ENCODE measurements around the gene LDLRAD2.
"Not testable (repeated sequence)": the region's sequence is repeated elsewhere in the genome, so short reads cannot be mapped to it uniquely, and the experiment has no call there.

Gene LDLRAD2

DNA sequence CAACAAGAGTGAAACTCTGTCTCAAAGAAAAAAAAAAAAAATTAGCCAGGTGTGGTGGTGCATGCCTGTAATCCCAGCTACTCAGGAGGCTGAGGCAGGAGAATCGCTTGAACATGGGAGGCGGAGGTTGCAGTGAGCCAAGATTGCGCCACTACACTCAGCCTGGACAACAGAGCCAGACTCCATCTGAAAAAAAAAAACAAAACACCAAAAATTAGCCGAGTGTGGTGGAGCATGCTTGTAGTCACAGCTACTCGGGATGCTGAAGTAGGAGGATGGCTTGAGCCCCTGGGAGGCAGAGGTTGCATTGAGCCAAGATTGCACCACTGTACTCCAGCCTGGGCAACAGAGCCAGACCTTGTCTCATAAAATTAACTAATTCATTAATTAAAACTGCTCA is 35.1 kb upstream of the LDLRAD2 start:
- not testable (repeated sequence) for H3K4me3 Mint-ChIP-seq; H3K27ac Mint-ChIP-seq; H3K9me3 Mint-ChIP-seq; H3K27me3 Mint-ChIP-seq (ENCODE audit: low read depth); DNase-seq (ENCODE audit: low spot score)
- Mint-ChIP-seq H3K4me1 (ENCODE audit: low read depth) (peaks cover 44% of the 10 kb centered on the region), H3K36me3 (ENCODE audit: low read depth) (peaks cover 31% of the 10 kb centered on the region)

DNA sequence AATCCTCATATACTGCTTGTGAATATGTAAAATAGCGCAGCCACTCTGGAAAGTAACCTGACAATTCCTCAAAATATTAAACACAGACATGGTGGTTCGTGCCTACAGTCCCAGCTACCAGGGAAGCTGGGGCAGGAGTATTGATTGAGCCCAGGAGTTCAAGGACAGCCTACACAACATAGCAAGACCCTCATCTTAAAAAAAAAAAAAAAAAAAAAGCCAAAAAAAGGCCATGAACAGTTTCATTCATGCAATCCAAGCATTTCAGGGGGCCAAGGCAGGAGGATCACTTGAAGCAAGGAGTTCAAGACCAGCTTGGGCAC is 33.7 kb upstream of the LDLRAD2 start:
- no peaks in the 10 kb centered on the region for H3K27me3 Mint-ChIP-seq (ENCODE audit: low read depth)
- no peak overlapping the region for H3K27ac Mint-ChIP-seq
- H3K9me3 Mint-ChIP-seq: no peaks in the 10 kb centered on the region
- no peak for DNase-seq (ENCODE audit: low spot score)
- H3K4me3 Mint-ChIP-seq: no peak overlapping the region
- H3K4me1 Mint-ChIP-seq (ENCODE audit: low read depth): peaks cover 42% of the 10 kb centered on the region
- H3K36me3 Mint-ChIP-seq (ENCODE audit: low read depth): peaks cover 28% of the 10 kb centered on the region

DNA sequence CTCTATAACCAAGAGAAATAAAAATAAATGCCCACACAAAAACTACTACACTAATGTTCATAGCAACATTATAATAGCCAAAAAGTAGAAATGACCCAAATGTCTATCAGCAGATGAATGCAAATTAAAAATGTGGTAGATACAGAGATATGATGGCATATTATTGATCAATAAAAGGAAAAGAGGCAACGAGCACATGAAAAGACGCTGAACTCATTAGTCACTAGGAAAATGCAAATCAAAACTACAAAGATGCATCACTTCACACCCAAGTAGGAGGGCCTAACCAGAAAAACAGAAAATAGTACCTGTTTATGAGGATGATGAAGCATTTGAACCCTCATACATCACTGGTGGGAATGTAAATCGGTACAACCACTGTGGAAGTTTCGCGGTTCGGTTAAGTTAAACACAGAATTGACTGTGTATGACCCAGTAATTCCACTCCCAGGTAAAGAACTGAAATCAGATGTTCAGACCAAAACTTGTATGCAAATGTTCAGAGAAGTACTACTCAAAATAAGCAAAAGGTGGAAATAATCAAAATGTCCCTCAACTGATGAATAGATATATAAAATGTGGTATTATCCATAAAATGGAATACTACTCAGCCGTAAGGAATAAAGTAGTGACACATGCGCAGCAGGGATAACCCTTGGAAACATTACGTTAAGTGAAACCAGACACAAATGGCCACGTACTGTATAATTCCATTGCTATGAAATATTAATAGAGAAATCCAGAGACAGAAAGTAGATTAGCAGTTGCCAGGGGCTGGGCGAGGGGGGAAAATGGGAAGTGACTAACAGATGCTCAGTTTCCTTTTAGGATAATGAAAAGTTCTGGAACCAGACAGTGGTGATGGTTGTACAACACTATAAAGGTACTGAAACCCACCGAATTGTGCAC is 32.2 kb upstream of the LDLRAD2 start:
- Mint-ChIP-seq H3K4me3 (peak overlapping the region; percentile 73), H3K9me3 (no peaks in the 10 kb centered on the region), H3K36me3 (ENCODE audit: low read depth) (peaks cover 27% of the 10 kb centered on the region), H3K27me3 (ENCODE audit: low read depth) (no peaks in the 10 kb centered on the region), H3K4me1 (ENCODE audit: low read depth) (peaks cover 43% of the 10 kb centered on the region), H3K27ac (peak overlapping the region; percentile 80)
- DNase-seq (ENCODE audit: low spot score): peak; percentile 74

DNA sequence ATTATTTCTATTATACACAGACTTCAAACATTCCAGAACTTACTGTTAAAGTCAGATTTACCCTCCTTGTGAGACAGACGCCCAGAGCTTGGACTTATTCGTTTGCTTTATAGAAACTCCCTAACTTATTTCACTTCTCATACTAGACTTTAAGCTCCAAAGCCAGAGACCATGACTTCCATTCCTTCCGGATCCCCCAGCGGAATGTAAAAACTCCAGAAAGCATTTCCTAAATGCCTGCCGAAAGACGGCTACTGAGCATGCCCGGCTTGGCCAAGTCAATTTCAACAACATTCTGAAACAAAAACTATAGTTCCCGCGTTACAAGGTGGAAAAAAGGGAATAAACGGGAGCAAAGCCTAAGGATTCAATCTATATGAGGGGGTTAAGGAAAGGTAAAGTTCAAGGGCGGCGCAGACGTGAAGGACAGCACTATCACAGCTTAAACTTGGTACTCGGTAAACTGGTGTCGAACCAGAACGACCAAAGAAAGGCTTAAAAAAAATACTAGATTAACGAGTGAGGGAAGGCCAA is 30.2 kb upstream of the LDLRAD2 start:
- Mint-ChIP-seq H3K9me3 (no peaks in the 10 kb centered on the region), H3K27ac (peak overlapping the region; percentile 91), H3K27me3 (ENCODE audit: low read depth) (no peaks in the 10 kb centered on the region), H3K36me3 (ENCODE audit: low read depth) (peaks cover 17% of the 10 kb centered on the region), H3K4me1 (ENCODE audit: low read depth) (peaks cover 31% of the 10 kb centered on the region), H3K4me3 (peak overlapping the region; percentile 91)
- DNase-seq (ENCODE audit: low spot score): no peak

DNA sequence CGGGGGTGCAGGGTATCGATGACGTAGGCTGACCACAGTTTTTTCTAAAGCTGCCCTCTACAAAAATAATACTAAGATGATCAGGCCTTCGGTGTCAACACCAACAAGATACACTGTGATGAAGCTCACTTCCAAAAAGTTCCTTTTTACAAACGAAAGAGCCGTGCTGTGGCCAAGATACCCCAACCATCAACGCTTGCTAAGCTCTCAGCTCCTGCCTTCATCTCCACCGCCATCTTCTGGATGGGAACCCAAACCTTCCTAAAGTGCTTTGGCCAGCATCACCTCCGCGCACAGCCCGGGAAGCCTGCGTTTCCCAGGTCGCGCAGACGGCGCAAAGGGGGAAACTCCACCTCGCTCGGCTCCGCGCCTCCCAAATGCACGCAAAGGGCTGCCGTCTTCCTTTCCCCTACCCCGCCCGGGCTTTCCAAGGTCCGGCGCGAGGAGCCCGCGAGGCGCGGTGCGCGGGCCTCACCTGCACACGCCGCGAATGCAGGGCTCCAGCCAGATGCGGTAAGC is 29.7 kb upstream of the LDLRAD2 start:
- peaks cover 14% of the 10 kb centered on the region for H3K36me3 Mint-ChIP-seq (ENCODE audit: low read depth)
- peak overlapping the region; percentile 91 for H3K27ac Mint-ChIP-seq
- peaks cover 29% of the 10 kb centered on the region for H3K4me1 Mint-ChIP-seq (ENCODE audit: low read depth)
- no peaks in the 10 kb centered on the region for H3K9me3 Mint-ChIP-seq
- no peaks in the 10 kb centered on the region for H3K27me3 Mint-ChIP-seq (ENCODE audit: low read depth)
- H3K4me3 Mint-ChIP-seq: peak overlapping the region; percentile 91
- DNase-seq (ENCODE audit: low spot score): peak; percentile 54

DNA sequence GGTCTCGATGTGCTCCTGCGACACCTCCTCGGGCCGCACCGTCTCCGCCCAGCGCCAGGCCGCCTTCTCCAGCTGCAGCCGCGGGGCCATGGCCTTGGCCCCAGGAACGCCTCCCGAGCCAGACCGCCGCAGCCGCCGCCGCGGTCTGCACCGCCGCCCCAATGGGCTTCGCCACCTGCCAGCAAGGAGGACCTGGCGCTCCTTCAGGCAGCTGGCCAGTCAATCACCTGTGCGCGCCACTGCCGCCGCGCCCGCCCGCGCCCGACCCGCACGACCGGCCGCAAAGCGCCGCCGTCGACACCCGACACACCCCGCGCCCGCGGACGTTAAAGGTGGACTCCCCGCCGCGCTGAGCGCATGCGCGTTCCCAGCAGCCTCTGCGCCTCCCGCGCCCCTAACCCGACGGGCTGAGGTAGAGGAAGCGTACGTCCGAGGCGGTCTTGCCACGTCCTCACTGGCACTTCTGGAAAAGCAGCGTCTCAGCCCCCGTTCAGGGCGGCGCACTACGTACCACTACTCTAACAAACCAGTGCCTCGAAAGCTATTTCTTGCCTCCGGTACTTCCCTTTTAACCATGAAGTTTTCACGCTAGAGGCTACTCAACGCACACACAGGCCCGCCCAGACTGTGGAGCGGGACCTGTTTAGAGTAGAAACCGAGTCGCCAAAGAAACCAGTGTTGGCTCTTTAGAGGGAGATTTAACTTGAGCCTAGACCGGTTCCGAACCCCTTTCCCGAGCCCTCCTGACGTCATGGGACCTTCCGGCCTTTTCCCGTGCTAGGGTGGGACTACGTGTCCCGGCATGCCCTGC is 29.0 kb upstream of the LDLRAD2 start, which contains the start of gene USP48:
Gene USP48, minus strand, starts transcription at position 282 of the 811 bp plus-strand sequence. Its CDS starts 192 bp downstream, at position 90.
- peaks cover 26% of the 10 kb centered on the region for H3K4me1 Mint-ChIP-seq (ENCODE audit: low read depth)
- peaks cover 10% of the 10 kb centered on the region for H3K36me3 Mint-ChIP-seq (ENCODE audit: low read depth)
- peak within 1 kb of the TSS; percentile 100 for H3K27ac Mint-ChIP-seq
- H3K9me3 Mint-ChIP-seq: no peaks in the 10 kb centered on the region
- peak; percentile 98 for DNase-seq (ENCODE audit: low spot score)
- no peaks in the 10 kb centered on the region for H3K27me3 Mint-ChIP-seq (ENCODE audit: low read depth)
- peak within 1 kb of the TSS; percentile 91 for H3K4me3 Mint-ChIP-seq

DNA sequence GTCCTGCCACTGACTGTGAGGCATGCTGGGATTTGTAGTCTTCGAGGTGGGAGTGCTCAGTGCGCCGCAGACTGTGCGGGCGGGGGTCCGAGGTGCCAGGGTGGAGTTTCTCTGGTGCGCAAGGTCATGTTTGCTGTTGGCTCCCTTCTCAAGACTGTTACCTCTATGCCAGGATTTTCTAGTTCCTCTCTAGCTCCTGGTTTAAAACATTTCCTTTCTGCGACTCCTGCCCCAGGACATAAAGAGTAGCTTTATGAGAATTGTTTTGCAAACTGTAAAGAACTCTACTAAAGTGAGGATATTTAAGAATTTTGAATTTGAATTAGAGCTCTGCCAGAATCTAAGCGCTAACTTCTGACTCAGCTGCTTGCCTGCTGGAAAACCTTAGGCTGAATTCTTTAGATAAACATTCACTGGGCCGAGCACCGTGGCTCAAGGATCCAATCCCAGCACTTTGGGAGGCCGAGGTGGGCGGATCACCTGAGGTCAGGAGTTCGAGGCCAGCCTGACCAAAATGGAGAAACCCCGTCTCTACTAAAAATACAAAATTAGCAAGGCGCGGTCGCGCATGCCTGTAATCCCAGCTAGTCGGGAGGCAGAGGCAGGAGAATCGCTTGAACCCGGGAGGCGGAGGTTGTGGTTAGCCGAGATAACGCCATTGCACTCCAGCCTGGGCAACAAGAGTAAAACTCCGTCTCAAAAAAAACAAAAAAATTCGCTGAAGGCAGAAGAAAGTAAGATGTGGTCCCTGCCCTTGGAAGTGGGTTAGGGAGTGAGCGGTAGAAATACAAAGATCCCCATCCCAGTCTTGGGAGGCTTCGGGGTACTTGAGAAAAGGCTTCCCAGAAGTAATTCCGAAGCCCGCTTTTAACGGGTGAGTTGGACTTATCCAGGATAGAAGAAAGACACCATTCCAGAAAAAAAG is 28.1 kb upstream of the LDLRAD2 start:
- Mint-ChIP-seq H3K9me3 (no peaks in the 10 kb centered on the region), H3K27me3 (ENCODE audit: low read depth) (peaks cover 2% of the 10 kb centered on the region), H3K36me3 (ENCODE audit: low read depth) (peaks cover 7% of the 10 kb centered on the region), H3K4me1 (ENCODE audit: low read depth) (peaks cover 22% of the 10 kb centered on the region), H3K27ac (peak overlapping the region; percentile 100), H3K4me3 (peak overlapping the region; percentile 91)
- DNase-seq (ENCODE audit: low spot score): no peak

DNA sequence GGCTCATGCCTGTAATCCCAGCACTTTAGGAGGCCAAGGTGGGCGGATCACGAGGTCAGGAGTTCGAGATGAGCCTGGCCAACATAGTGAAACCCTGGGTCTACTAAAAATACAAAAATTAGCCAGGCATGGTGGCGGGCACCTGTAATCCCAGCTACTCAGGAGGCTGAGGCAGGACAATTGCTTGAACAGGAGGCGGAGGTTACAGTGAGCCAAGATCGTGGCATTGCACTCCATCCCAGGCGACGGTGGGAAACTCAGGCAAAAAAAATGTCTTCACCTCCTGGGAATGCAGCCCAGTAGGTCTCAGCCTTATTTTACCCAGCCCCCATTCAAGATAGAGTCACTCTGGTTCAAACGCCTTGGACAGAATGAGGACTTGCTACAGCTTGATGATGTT is 26.3 kb upstream of the LDLRAD2 start:
- not testable (repeated sequence) for DNase-seq (ENCODE audit: low spot score); H3K36me3 Mint-ChIP-seq (ENCODE audit: low read depth); H3K4me3 Mint-ChIP-seq; H3K27ac Mint-ChIP-seq; H3K9me3 Mint-ChIP-seq; H3K27me3 Mint-ChIP-seq (ENCODE audit: low read depth)
- H3K4me1 Mint-ChIP-seq (ENCODE audit: low read depth): peaks cover 11% of the 10 kb centered on the region

DNA sequence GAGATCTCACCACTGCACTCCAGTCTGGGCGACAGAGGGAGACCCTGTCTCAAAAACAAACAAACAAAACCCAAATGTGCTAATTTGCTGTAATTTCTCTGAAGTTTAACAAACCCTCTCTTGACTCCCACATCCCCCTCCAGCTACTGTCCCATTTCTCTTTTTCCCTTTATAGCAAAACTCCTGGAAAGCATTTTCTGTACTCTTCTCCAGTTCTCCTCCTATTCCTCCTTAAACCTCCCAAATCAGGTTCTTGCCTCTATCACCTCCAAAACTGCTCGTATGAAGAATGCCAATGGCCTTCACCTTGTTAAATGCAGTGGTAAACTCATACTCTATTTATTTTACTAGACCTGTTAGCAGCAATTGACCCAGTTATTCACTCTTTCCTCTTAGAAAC is 25.4 kb upstream of the LDLRAD2 start:
- H3K36me3 Mint-ChIP-seq (ENCODE audit: low read depth): no peaks in the 10 kb centered on the region
- H3K4me1 Mint-ChIP-seq (ENCODE audit: low read depth): peaks cover 11% of the 10 kb centered on the region
- no peak overlapping the region for H3K4me3 Mint-ChIP-seq
- peaks cover 2% of the 10 kb centered on the region for H3K27me3 Mint-ChIP-seq (ENCODE audit: low read depth)
- H3K9me3 Mint-ChIP-seq: no peaks in the 10 kb centered on the region
- DNase-seq (ENCODE audit: low spot score): no peak
- H3K27ac Mint-ChIP-seq: no peak overlapping the region

DNA sequence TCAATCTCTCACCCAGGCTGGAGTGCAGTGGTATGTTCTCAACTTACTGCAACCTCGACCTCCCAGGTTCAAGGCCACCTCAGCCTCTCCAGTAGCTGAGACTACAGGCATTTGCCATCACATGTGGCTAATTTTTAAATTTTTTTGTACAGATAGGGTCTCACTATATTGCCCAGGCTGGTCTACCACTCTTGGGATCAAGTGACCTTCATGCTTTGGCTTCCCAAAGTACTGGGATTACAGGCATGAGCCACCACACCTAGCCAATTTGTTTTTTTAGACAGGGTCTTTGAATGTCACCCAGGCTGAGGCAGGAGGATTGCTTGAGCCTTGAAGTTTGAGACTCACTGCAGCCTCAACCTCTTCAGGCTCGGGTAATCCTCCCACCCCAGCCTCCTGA is 19.0 kb upstream of the LDLRAD2 start:
- Mint-ChIP-seq H3K4me3 (no peak overlapping the region), H3K27me3 (ENCODE audit: low read depth) (peaks cover 2% of the 10 kb centered on the region), H3K4me1 (ENCODE audit: low read depth) (peaks cover 8% of the 10 kb centered on the region), H3K36me3 (ENCODE audit: low read depth) (no peaks in the 10 kb centered on the region), H3K27ac (no peak overlapping the region), H3K9me3 (peaks cover 9% of the 10 kb centered on the region)
- DNase-seq (ENCODE audit: low spot score): no peak

DNA sequence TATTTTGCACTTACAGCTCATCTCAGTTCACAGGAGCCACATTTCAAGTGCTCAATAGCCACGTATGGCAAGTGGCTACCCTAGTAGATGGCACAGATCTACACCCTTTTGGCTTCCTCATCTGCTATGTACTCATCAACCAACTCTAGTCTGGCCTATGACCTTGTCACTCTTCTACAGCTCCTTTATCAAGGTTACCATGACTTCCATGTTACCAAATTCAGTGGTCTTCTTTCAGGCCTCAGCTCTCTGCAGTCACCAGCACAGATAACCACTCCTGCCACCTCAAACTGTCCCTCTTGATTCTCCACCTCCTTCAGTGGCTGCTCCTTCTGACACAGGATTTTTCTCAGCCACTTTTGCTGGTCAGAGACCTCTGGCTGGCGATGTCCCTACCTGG is 17.4 kb upstream of the LDLRAD2 start:
- H3K27me3 Mint-ChIP-seq (ENCODE audit: low read depth): no peaks in the 10 kb centered on the region

DNA sequence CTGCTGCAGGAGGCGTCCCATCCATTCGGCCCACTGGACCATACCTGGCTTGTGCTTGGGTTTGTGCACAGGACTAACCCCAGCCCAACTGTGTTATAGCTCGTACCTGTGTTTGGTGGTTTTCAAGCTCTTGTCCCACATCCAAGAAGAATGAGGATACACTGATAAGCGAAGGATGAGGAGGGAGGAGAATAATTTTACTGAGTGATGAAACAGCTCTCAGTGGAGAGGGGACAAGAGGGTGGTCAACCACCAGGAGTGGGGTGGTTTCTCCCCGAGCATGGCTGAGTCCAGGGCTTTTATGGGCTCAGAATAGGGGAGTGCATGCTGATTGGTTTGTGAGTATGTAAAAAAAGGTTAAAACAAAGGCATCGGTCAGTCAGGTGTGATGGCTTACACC is 17.0 kb upstream of the LDLRAD2 start:
- Mint-ChIP-seq H3K27me3 (ENCODE audit: low read depth) (no peaks in the 10 kb centered on the region), H3K36me3 (ENCODE audit: low read depth) (no peaks in the 10 kb centered on the region), H3K27ac (no peak overlapping the region), H3K9me3 (peaks cover 9% of the 10 kb centered on the region), H3K4me3 (no peak overlapping the region), H3K4me1 (ENCODE audit: low read depth) (peaks cover 8% of the 10 kb centered on the region)
- no peak for DNase-seq (ENCODE audit: low spot score)

More for the DNA sequence above, 17.4 kb upstream of the LDLRAD2 start:
- Mint-ChIP-seq H3K4me3 (no peak overlapping the region), H3K9me3 (peaks cover 9% of the 10 kb centered on the region), H3K27ac (no peak overlapping the region), H3K36me3 (ENCODE audit: low read depth) (no peaks in the 10 kb centered on the region), H3K4me1 (ENCODE audit: low read depth) (peaks cover 8% of the 10 kb centered on the region)
- DNase-seq (ENCODE audit: low spot score): no peak

DNA sequence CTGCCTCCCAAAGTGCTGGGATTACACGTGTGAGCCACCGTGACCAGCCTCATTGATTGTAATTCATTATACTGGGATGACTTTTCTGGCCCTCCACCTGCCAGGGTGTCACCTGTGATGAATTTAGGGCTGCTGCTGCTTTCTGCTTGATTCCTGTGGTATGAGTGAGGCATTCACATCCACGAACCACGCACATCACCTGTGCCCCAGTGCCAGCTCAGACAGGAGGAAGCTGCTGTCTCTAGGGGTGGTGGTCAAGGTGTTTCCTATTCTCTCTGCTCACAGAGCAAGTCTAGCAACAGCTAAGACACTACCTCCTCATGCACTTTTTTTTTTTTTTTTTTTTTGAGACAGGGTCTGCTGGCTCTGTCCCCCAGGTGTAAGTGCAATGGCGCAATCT is 12.3 kb upstream of the LDLRAD2 start:
- DNase-seq (ENCODE audit: low spot score): no peak
- peaks cover 6% of the 10 kb centered on the region for H3K9me3 Mint-ChIP-seq
- H3K4me3 Mint-ChIP-seq: no peak overlapping the region
- no peaks in the 10 kb centered on the region for H3K4me1 Mint-ChIP-seq (ENCODE audit: low read depth)
- no peak overlapping the region for H3K27ac Mint-ChIP-seq
- no peaks in the 10 kb centered on the region for H3K27me3 Mint-ChIP-seq (ENCODE audit: low read depth)
- no peaks in the 10 kb centered on the region for H3K36me3 Mint-ChIP-seq (ENCODE audit: low read depth)

Data from T-helper 2 cell treated with Interferon-gamma antibody and Interleukin-4, amounts not matched to agents 5 μg/mL and 100 μg/mL, for 36 hours (primary cell).